ENCODE data around the gene GPR39. TPM values are rescaled to one million over a fixed set of nuclear protein-coding genes. Genes with fewer than 3 reads are reported as not detected.

The GPR39 gene
- total RNA-seq, 1 donor from 2014 or later: not detected

- TF ChIP-seq, protein P1, sequence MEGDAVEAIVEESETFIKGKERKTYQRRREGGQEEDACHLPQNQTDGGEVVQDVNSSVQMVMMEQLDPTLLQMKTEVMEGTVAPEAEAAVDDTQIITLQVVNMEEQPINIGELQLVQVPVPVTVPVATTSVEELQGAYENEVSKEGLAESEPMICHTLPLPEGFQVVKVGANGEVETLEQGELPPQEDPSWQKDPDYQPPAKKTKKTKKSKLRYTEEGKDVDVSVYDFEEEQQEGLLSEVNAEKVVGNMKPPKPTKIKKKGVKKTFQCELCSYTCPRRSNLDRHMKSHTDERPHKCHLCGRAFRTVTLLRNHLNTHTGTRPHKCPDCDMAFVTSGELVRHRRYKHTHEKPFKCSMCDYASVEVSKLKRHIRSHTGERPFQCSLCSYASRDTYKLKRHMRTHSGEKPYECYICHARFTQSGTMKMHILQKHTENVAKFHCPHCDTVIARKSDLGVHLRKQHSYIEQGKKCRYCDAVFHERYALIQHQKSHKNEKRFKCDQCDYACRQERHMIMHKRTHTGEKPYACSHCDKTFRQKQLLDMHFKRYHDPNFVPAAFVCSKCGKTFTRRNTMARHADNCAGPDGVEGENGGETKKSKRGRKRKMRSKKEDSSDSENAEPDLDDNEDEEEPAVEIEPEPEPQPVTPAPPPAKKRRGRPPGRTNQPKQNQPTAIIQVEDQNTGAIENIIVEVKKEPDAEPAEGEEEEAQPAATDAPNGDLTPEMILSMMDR (IDR thresholded peaks at IDR 0.05): no peak
- TF ChIP-seq POLR2A (IDR thresholded peaks at IDR 0.05) (no peak), POLR2AphosphoS5 (IDR thresholded peaks at IDR 0.05; ENCODE audit: insufficient read depth in 1 of 2, low read depth in 1 of 2) (no peak)
- intact Hi-C loops (cut with DNase I): no loop called here
- Histone ChIP-seq H3K27me3 (no peaks in the 10 kb centered on the region), H3K36me3 (no peaks in the 10 kb centered on the region), H3K27ac (no peak overlapping the region), H3K9me3 (no peaks in the 10 kb centered on the region), H3K4me3 (no peak overlapping the region), H3K4me1 (no peaks in the 10 kb centered on the region)
- peak in 1 of 2 donors; percentile 52 for DNase-seq (ENCODE audit: extremely low spot score in 2 of 2)
These were observed 143.3 kb downstream of the GPR39 start for GRCh38 chr2:132559921-132560320.

DNA sequence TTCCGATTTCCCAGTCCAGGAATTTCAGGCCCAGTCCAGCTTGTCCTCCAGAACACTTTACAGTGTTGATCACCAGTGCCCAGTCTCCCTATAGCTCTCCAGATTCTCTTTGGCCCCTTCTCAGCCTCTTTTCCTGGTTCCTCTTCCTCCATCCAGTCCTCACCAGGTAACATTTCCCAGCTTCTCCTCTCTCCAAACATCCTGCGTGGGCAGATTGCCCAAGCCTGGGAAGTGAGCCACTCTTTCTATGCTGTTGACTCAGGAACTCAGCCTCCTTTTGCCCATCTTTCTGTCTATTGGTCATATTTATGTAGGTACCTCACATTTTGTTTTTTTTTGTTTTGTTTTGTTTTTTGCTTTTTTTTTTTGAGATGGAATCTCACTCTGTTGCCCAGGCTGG lies 144.0 kb downstream of the GPR39 start:
- Histone ChIP-seq H3K27ac (no peak overlapping the region), H3K36me3 (no peaks in the 10 kb centered on the region), H3K4me3 (no peak overlapping the region), H3K9me3 (no peaks in the 10 kb centered on the region), H3K4me1 (no peaks in the 10 kb centered on the region), H3K27me3 (no peaks in the 10 kb centered on the region)
- intact Hi-C loops (cut with DNase I): no loop called here
- TF ChIP-seq POLR2AphosphoS5 (IDR thresholded peaks at IDR 0.05; ENCODE audit: insufficient read depth in 1 of 2, low read depth in 1 of 2): no peak
- no peak for TF ChIP-seq POLR2A (IDR thresholded peaks at IDR 0.05)
- TF ChIP-seq, protein P1 (IDR thresholded peaks at IDR 0.05): no peak
- peak in 1 of 2 donors; percentile 47 for DNase-seq (ENCODE audit: extremely low spot score in 2 of 2)

DNA sequence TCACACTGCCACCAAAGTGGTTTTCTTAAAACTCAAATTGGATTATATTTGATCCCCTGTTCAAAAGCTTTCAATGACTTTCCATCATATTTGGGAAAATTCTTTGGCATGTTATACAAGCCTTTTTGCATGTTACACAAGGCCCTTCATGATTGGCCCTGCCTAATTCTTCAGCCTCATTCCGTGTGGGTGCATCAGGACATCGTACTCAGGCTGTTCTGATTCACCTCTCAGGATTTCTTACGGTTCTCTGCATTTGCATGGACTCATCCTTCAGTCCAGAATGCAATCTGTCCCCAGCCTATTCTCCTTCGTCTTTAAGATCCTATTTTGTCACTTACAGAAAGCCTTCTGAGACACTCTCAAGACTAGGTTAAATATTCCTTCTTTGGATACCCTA lies 145.6 kb downstream of the GPR39 start:
- no peaks in the 10 kb centered on the region for H3K9me3 ChIP-seq
- H3K36me3 ChIP-seq: no peaks in the 10 kb centered on the region
- H3K27me3 ChIP-seq: no peaks in the 10 kb centered on the region
- intact Hi-C loops (cut with DNase I): no loop called here
- H3K4me1 ChIP-seq: no peaks in the 10 kb centered on the region
- TF ChIP-seq POLR2AphosphoS5 (IDR thresholded peaks at IDR 0.05; ENCODE audit: insufficient read depth in 1 of 2, low read depth in 1 of 2): no peak
- TF ChIP-seq, protein P1 (IDR thresholded peaks at IDR 0.05): no peak
- no peak for TF ChIP-seq POLR2A (IDR thresholded peaks at IDR 0.05)
- no peak for DNase-seq (ENCODE audit: extremely low spot score in 2 of 2)
- H3K27ac ChIP-seq: no peak overlapping the region
- H3K4me3 ChIP-seq: no peak overlapping the region

GRCh38 chr2:132564065-132564464 lies 147.5 kb downstream of the GPR39 start:
- no peak for TF ChIP-seq POLR2AphosphoS5 (IDR thresholded peaks at IDR 0.05; ENCODE audit: insufficient read depth in 1 of 2, low read depth in 1 of 2)
- TF ChIP-seq, protein P1 (IDR thresholded peaks at IDR 0.05): no peak
- no peak for TF ChIP-seq POLR2A (IDR thresholded peaks at IDR 0.05)
- DNase-seq (ENCODE audit: extremely low spot score in 2 of 2): no peak
- Histone ChIP-seq H3K9me3 (no peaks in the 10 kb centered on the region), H3K36me3 (no peaks in the 10 kb centered on the region), H3K4me3 (no peak overlapping the region), H3K27me3 (no peaks in the 10 kb centered on the region), H3K27ac (no peak overlapping the region), H3K4me1 (no peaks in the 10 kb centered on the region)
- intact Hi-C loops (cut with DNase I): no loop called here

- H3K36me3 ChIP-seq: no peaks in the 10 kb centered on the region
- TF ChIP-seq, protein P1 (IDR thresholded peaks at IDR 0.05): no peak
- H3K9me3 ChIP-seq: no peaks in the 10 kb centered on the region
- H3K4me1 ChIP-seq: no peaks in the 10 kb centered on the region
- no peaks in the 10 kb centered on the region for H3K27me3 ChIP-seq
- intact Hi-C loops (cut with DNase I): no loop called here
- H3K4me3 ChIP-seq: no peak overlapping the region
- H3K27ac ChIP-seq: no peak overlapping the region
- DNase-seq (ENCODE audit: extremely low spot score in 2 of 2): no peak
These were observed 149.8 kb downstream of the GPR39 start for GRCh38 chr2:132566379-132566778.

Measured in vagina (tissue), 2 donors.